ENCODE measurements around the gene SEC24D.
A peak's percentile ranks its signal among the peaks of the same experiment; 100 is the strongest.

SEC24D gene

GRCh38 chr4:118684873-118685811, 150.8 kb downstream of the SEC24D start, which contains the start of gene METTL14:
METTL14 (plus strand) TSS chr4:118685392; CDS start chr4:118685535, 143 bp downstream.
- H3K27ac ChIP-seq (ENCODE audit: insufficient read depth in 1 of 2, low read depth in 1 of 2, low read length in 2 of 2, poor library complexity in 1 of 2, severe bottlenecking in 2 of 2), result peak within 1 kb of the TSS; percentile 89 to 93
- H3K9me3 ChIP-seq (ENCODE audit: control extremely low read depth in 1 of 5, control insufficient read depth in 4 of 5, insufficient read depth in 2 of 5, low read depth in 1 of 5, low read length in 4 of 5), result no peaks in the 10 kb centered on the region
- ChIA-PET CTCF (interaction anchor here (0.7 to 1.9 kb wide), 6 partner anchors 10 to 261 kb away, joined by 3 to 8 read pairs (median 4); no protein-coding TSS in a partner anchor), POLR2A (interaction anchor here (1.0 kb wide), 1 partner anchor 9 kb away, joined by 6 read pairs; no protein-coding TSS in a partner anchor)
- H3K36me3 ChIP-seq (ENCODE audit: control insufficient read depth in 4 of 4, insufficient read depth in 4 of 4, low read length in 3 of 4), result peaks cover 0 to 19% (median 13%) of the 10 kb centered on the region in 4 experiments
- peak; percentile 93 to 96 (median 96) for DNase-seq
- peak within 1 kb of the TSS; percentile 54 to 100 (median 95) for H3K4me3 ChIP-seq (ENCODE audit: control insufficient read depth in 1 of 7, extremely low read depth in 1 of 7, insufficient read depth in 4 of 7, low read depth in 2 of 7, low read length in 6 of 7)
- no peaks in the 10 kb centered on the region for H3K27me3 ChIP-seq (replicated peaks in 2 of 5; ENCODE audit: control insufficient read depth in 4 of 5, insufficient read depth in 5 of 5, low read length in 4 of 5)
- peaks cover 10 to 23% (median 12%) of the 10 kb centered on the region in 4 experiments for H3K4me1 ChIP-seq (ENCODE audit: control extremely low read depth in 1 of 4, control insufficient read depth in 4 of 4, insufficient read depth in 4 of 4, low read length in 3 of 4)
- 6% methylated on average over 36 of the region's 42 CpGs for WGBS (ENCODE audit: insufficient coverage)

- Histone ChIP-seq H3K27me3 (replicated peaks in 2 of 5; ENCODE audit: control insufficient read depth in 4 of 5, insufficient read depth in 5 of 5, low read length in 4 of 5) (no peaks in the 10 kb centered on the region), H3K27ac (ENCODE audit: insufficient read depth in 1 of 2, low read depth in 1 of 2, low read length in 2 of 2, poor library complexity in 1 of 2, severe bottlenecking in 2 of 2) (no peak overlapping the region), H3K4me1 (ENCODE audit: control extremely low read depth in 1 of 4, control insufficient read depth in 4 of 4, insufficient read depth in 4 of 4, low read length in 3 of 4) (peaks cover 10 to 23% (median 12%) of the 10 kb centered on the region in 4 experiments), H3K4me3 (ENCODE audit: control insufficient read depth in 1 of 7, extremely low read depth in 1 of 7, insufficient read depth in 4 of 7, low read depth in 2 of 7, low read length in 6 of 7) (peak overlapping the region in 1 of 7 experiments; percentile 28), H3K36me3 (ENCODE audit: control insufficient read depth in 4 of 4, insufficient read depth in 4 of 4, low read length in 3 of 4) (peaks cover 0 to 9% (median 4%) of the 10 kb centered on the region in 4 experiments), H3K9me3 (ENCODE audit: control extremely low read depth in 1 of 5, control insufficient read depth in 4 of 5, insufficient read depth in 2 of 5, low read depth in 1 of 5, low read length in 4 of 5) (no peaks in the 10 kb centered on the region)
- ChIA-PET POLR2A (no interaction called here), CTCF (no interaction called here)
- no peak for DNase-seq
- no CpG with 5 or more reads among the region's 2 CpGs for WGBS (ENCODE audit: insufficient coverage)
Measured at GRCh38 chr4:118683513-118683912, 152.4 kb downstream of the SEC24D start.

DNA sequence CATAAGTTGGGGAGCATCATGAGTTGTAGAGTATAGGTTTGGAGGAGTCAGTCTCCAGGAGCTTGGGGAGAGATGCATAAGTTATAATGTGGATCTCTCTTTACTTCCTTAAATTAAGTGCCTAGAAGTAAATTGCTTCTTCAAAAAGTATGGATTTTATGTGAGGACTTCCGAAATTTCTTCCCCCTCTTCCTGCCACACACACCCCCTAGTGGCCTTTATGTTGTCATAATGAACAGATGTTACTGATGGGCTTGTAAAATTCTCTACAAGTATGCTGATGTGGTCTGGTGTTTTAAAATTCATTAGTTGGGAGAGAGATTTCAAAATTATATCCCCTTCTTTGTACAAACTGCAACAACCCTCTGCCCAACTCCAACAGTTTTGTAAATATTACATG, 153.0 kb downstream of the SEC24D start:
- H3K27me3 ChIP-seq (replicated peaks in 2 of 5; ENCODE audit: control insufficient read depth in 4 of 5, insufficient read depth in 5 of 5, low read length in 4 of 5), result no peaks in the 10 kb centered on the region
- peaks cover 0 to 6% (median 3%) of the 10 kb centered on the region in 4 experiments for H3K36me3 ChIP-seq (ENCODE audit: control insufficient read depth in 4 of 4, insufficient read depth in 4 of 4, low read length in 3 of 4)
- H3K9me3 ChIP-seq (ENCODE audit: control extremely low read depth in 1 of 5, control insufficient read depth in 4 of 5, insufficient read depth in 2 of 5, low read depth in 1 of 5, low read length in 4 of 5), result no peaks in the 10 kb centered on the region
- no peak overlapping the region for H3K4me3 ChIP-seq (ENCODE audit: control insufficient read depth in 1 of 7, extremely low read depth in 1 of 7, insufficient read depth in 4 of 7, low read depth in 2 of 7, low read length in 6 of 7)
- CTCF ChIA-PET, result interaction anchor here (0.8 kb wide), 1 partner anchor 11 kb away, joined by 3 read pairs; no protein-coding TSS in a partner anchor
- DNase-seq, result peak; percentile 32 to 49 (median 47)
- no CpG with 5 or more reads among the region's 1 CpG for WGBS (ENCODE audit: insufficient coverage)
- POLR2A ChIA-PET, result no interaction called here
- peaks cover 10 to 23% (median 12%) of the 10 kb centered on the region in 4 experiments for H3K4me1 ChIP-seq (ENCODE audit: control extremely low read depth in 1 of 4, control insufficient read depth in 4 of 4, insufficient read depth in 4 of 4, low read length in 3 of 4)
- H3K27ac ChIP-seq (ENCODE audit: insufficient read depth in 1 of 2, low read depth in 1 of 2, low read length in 2 of 2, poor library complexity in 1 of 2, severe bottlenecking in 2 of 2), result no peak overlapping the region

DNA sequence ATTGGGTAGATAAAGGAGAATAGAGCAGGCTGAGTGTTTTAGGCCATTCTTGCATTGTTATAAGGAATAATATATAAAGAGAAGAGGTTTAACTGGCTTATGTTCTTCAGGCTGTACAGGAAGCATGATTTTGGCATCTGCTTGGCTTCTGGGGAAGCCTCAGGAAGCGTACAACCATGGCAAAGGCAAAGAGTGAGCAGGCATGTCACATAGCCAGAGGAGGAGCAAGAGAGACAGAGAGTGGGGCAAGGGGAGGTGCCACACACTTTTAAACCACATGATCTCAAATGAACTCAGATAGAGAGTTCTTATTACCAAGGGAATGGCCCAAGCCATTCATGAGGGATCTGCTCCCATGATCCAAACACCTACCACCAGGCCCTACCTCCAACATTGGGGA, 155.1 kb downstream of the SEC24D start:
- Histone ChIP-seq H3K27me3 (replicated peaks in 2 of 5; ENCODE audit: control insufficient read depth in 4 of 5, insufficient read depth in 5 of 5, low read length in 4 of 5) (no peaks in the 10 kb centered on the region), H3K4me3 (ENCODE audit: control insufficient read depth in 1 of 7, extremely low read depth in 1 of 7, insufficient read depth in 4 of 7, low read depth in 2 of 7, low read length in 6 of 7) (no peak overlapping the region), H3K9me3 (ENCODE audit: control extremely low read depth in 1 of 5, control insufficient read depth in 4 of 5, insufficient read depth in 2 of 5, low read depth in 1 of 5, low read length in 4 of 5) (no peaks in the 10 kb centered on the region), H3K4me1 (ENCODE audit: control extremely low read depth in 1 of 4, control insufficient read depth in 4 of 4, insufficient read depth in 4 of 4, low read length in 3 of 4) (peaks cover under 1 to 8% (median 3%) of the 10 kb centered on the region in 4 experiments), H3K36me3 (ENCODE audit: control insufficient read depth in 4 of 4, insufficient read depth in 4 of 4, low read length in 3 of 4) (no peaks in the 10 kb centered on the region), H3K27ac (ENCODE audit: insufficient read depth in 1 of 2, low read depth in 1 of 2, low read length in 2 of 2, poor library complexity in 1 of 2, severe bottlenecking in 2 of 2) (no peak overlapping the region)
- WGBS (ENCODE audit: insufficient coverage), result 100% methylated on average over 1 of the region's 1 CpG
- POLR2A ChIA-PET, result no interaction called here
- no peak for DNase-seq
- CTCF ChIA-PET, result no interaction called here

- Histone ChIP-seq H3K4me3 (ENCODE audit: control insufficient read depth in 1 of 7, extremely low read depth in 1 of 7, insufficient read depth in 4 of 7, low read depth in 2 of 7, low read length in 6 of 7) (no peak overlapping the region), H3K27me3 (replicated peaks in 2 of 5; ENCODE audit: control insufficient read depth in 4 of 5, insufficient read depth in 5 of 5, low read length in 4 of 5) (no peaks in the 10 kb centered on the region), H3K27ac (ENCODE audit: insufficient read depth in 1 of 2, low read depth in 1 of 2, low read length in 2 of 2, poor library complexity in 1 of 2, severe bottlenecking in 2 of 2) (no peak overlapping the region), H3K9me3 (ENCODE audit: control extremely low read depth in 1 of 5, control insufficient read depth in 4 of 5, insufficient read depth in 2 of 5, low read depth in 1 of 5, low read length in 4 of 5) (no peaks in the 10 kb centered on the region), H3K36me3 (ENCODE audit: control insufficient read depth in 4 of 4, insufficient read depth in 4 of 4, low read length in 3 of 4) (no peaks in the 10 kb centered on the region), H3K4me1 (ENCODE audit: control extremely low read depth in 1 of 4, control insufficient read depth in 4 of 4, insufficient read depth in 4 of 4, low read length in 3 of 4) (no peaks in the 10 kb centered on the region)
- ChIA-PET POLR2A (no interaction called here), CTCF (no interaction called here)
- 100% methylated on average over 1 of the region's 2 CpGs for WGBS (ENCODE audit: insufficient coverage)
- DNase-seq, result no peak
Measured at GRCh38 chr4:118676128-118676527, 159.8 kb downstream of the SEC24D start.
